NCI-H748 (cell line): ENCODE data around the gene TES.
"Not testable (repeated sequence)": the region's sequence is repeated elsewhere in the genome, so short reads cannot be mapped to it uniquely, and the experiment has no call there.

ENCODE experiments used
- DNase-seq: peaks from one replicate; lab custom pipeline; 2025; ENCODE audit not compliant: unreplicated experiment; lab: John Stamatoyannopoulos, UW

The TES gene

GRCh38 chr7:116210345-116211005 lies at the start of gene TES:
Gene TES, plus strand, starts transcription at chr7:116210539. Its CDS starts 169 bp downstream, at chr7:116210708.
- peak; percentile 83 for DNase-seq

- DNase-seq = no peak
These were observed 48.6 kb upstream of the TES start for GRCh38 chr7:116161728-116162127.

- DNase-seq = no peak
These were observed 48.1 kb upstream of the TES start for GRCh38 chr7:116162254-116162653.

- peak; percentile 6 for DNase-seq
These were observed 47.3 kb upstream of the TES start for GRCh38 chr7:116162992-116163391.

- no peak for DNase-seq
These were observed 45.6 kb upstream of the TES start for GRCh38 chr7:116164552-116165306.

GRCh38 chr7:116165717-116166116 lies 44.6 kb upstream of the TES start:
- DNase-seq = no peak

GRCh38 chr7:116166156-116166555 lies 44.2 kb upstream of the TES start:
- DNase-seq = no peak

- peak; percentile 19 for DNase-seq
These were observed 43.2 kb upstream of the TES start for GRCh38 chr7:116167177-116167576.

- no peak for DNase-seq
These were observed 41.3 kb upstream of the TES start for GRCh38 chr7:116169060-116169459.

- no peak for DNase-seq
These were observed 40.2 kb upstream of the TES start for GRCh38 chr7:116170180-116170579.

GRCh38 chr7:116171094-116171493 lies 39.2 kb upstream of the TES start:
- no peak for DNase-seq

- no peak for DNase-seq
These were observed 38.0 kb upstream of the TES start for GRCh38 chr7:116172353-116172752.

GRCh38 chr7:116173051-116174028 lies 37.0 kb upstream of the TES start:
- peak; percentile 61 for DNase-seq

- not testable (repeated sequence) for DNase-seq
These were observed 35.2 kb upstream of the TES start for GRCh38 chr7:116175095-116175494.

GRCh38 chr7:116176226-116176625 lies 34.1 kb upstream of the TES start:
- no peak for DNase-seq

GRCh38 chr7:116177009-116177408 lies 33.3 kb upstream of the TES start:
- no peak for DNase-seq

- DNase-seq = peak; percentile 43
These were observed 30.0 kb upstream of the TES start for GRCh38 chr7:116180302-116180701.

GRCh38 chr7:116182023-116182422 lies 28.3 kb upstream of the TES start:
- no peak for DNase-seq

GRCh38 chr7:116185450-116185849 lies 24.9 kb upstream of the TES start:
- no peak for DNase-seq

- no peak for DNase-seq
These were observed 24.4 kb upstream of the TES start for GRCh38 chr7:116185956-116186355.

GRCh38 chr7:116187400-116187799 lies 22.9 kb upstream of the TES start:
- no peak for DNase-seq
